Upper lobe of left lung (tissue), 4 donors: ENCODE measurements around the gene COL8A1.

Source experiments
- EP300 ChIP-seq, 4 donors: sonication (generic); formaldehyde crosslinking; IDR thresholded peaks; one replicate each; pipeline ENCODE4 v1.5.1; 2017; ENCODE audit warnings: antibody characterized with exemption in 4 of 4, control low read depth in 2 of 4
- POLR2A ChIP-seq, 4 donors: fragments of 450-650 bp; IDR thresholded peaks; one replicate each; pipeline ENCODE4 v1.5.1; 2016 to 2017; ENCODE audit warnings: antibody characterized with exemption in 4 of 4, mild to moderate bottlenecking in 2 of 4
- POLR2AphosphoS5 ChIP-seq, 2 donors: sonication (generic); formaldehyde crosslinking; IDR thresholded peaks; one replicate each; pipeline ENCODE4 v1.5.1; 2017; ENCODE audit warnings: antibody characterized with exemption in 2 of 2
- TF ChIP-seq, protein P1 (sequence below), 6 experiments: fragments of 450-650 bp in 4 of 6; fragments of 200-600 bp in 2 of 6; sonication (generic) in 2 of 6; IDR thresholded peaks; one replicate each; pipeline ENCODE4 v1.5.1; 2016 to 2019; ENCODE audit warnings: antibody characterized with exemption in 6 of 6

DNA sequence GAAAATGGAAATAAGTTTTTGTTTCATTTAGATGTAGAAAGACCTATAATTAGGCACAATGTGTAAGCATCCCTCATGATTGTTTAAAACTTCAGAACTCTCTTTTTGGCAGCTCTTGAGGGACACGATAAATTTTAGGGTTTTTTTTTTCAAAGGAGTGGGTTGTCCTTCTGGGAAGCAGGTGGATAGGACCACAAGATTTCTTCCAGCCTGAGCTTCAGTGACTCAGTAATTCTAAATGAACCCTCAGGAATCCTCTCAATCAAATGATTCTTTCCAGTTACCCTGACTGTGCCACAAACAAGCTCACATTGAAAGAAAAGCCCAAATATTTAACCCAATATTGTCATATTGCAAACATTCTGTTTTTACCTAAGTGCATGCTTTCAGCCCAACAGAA lies 45.1 kb downstream of the COL8A1 start:
- TF ChIP-seq, protein P1, sequence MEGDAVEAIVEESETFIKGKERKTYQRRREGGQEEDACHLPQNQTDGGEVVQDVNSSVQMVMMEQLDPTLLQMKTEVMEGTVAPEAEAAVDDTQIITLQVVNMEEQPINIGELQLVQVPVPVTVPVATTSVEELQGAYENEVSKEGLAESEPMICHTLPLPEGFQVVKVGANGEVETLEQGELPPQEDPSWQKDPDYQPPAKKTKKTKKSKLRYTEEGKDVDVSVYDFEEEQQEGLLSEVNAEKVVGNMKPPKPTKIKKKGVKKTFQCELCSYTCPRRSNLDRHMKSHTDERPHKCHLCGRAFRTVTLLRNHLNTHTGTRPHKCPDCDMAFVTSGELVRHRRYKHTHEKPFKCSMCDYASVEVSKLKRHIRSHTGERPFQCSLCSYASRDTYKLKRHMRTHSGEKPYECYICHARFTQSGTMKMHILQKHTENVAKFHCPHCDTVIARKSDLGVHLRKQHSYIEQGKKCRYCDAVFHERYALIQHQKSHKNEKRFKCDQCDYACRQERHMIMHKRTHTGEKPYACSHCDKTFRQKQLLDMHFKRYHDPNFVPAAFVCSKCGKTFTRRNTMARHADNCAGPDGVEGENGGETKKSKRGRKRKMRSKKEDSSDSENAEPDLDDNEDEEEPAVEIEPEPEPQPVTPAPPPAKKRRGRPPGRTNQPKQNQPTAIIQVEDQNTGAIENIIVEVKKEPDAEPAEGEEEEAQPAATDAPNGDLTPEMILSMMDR (IDR thresholded peaks at IDR 0.05): no peak
- TF ChIP-seq POLR2AphosphoS5 (IDR thresholded peaks at IDR 0.05) (no peak), POLR2A (IDR thresholded peaks at IDR 0.05) (no peak), EP300 (IDR thresholded peaks at IDR 0.05) (no peak)
